GM12878 (cell line): Measurements from ENCODE around the gene RREB1. TPM values are rescaled to one million over a fixed set of nuclear protein-coding genes. Genes with fewer than 3 reads are reported as not detected.

Experiments used
- ATAC-seq: fragments of 200-7000 bp; cut with Tn5 transposase; 3 replicates; pipeline ENCODE4 v1.9.1; 2020; ENCODE audit warnings: mild to moderate bottlenecking, moderate library complexity
- BruUV-seq: library from RNA; stranded (reverse); fragments of 400-500 nt; replicated peaks from 2 replicates; lab custom pipeline; 2021; lab: Mats Ljungman, UMichigan
- CTCF ChIA-PET: fragments of 300-600 bp; sonication (Branson Sonifier 250); formaldehyde crosslinking; extraction: SDS; loops from one replicate; lab custom pipeline; 2021; ENCODE audit warnings: inconsistent platforms; lab: Yijun Ruan, JAX
- POLR2A ChIA-PET: fragments of 350-600 bp; formaldehyde crosslinking; extraction: SDS; loops from one replicate; lab custom pipeline; 2021; ENCODE audit warnings: inconsistent platforms; lab: Charles Lee
- RAD21 ChIA-PET: fragments of 300-600 bp; sonication (Branson Sonifier 250); formaldehyde crosslinking; loops from one replicate; lab custom pipeline; 2023; ENCODE audit warnings: antibody characterized with exemption; ENCODE audit not compliant: unreplicated experiment; lab: Charles Lee
- SMC1A ChIA-PET: fragments of 300-600 bp; sonication (Branson Sonifier 250); formaldehyde crosslinking; loops from one replicate; lab custom pipeline; 2023; ENCODE audit not compliant: unreplicated experiment, uncharacterized antibody; lab: Charles Lee
- DNase-seq: peaks from one replicate; pipeline ENCODE4 v3.0.0-alpha.2; 2011; ENCODE audit warnings: low read depth, low spot score
- FAIRE-seq: peaks from 3 replicates; lab custom pipeline; 2011; peaks lifted over from hg19 to GRCh38; lab: Jason Lieb, UNC
- H2AFZ ChIP-seq: 2 replicates; pipeline ENCODE4 v1.6.0; 2011; ENCODE audit warnings: low read depth, low read length, control low read depth; ENCODE audit not compliant: control insufficient read depth
- H3K27ac ChIP-seq: 2 replicates; pipeline ENCODE4 v1.5.1; 2011; ENCODE audit warnings: control low read depth; ENCODE audit not compliant: control insufficient read depth, insufficient read depth
- H3K27me3 ChIP-seq, 2 experiments: replicated peaks in 1 of 2; 2 replicates each; pipeline versions ENCODE4 v1.6.0 to v1.6.1; 2011; ENCODE audit warnings: low read length in 1 of 2; ENCODE audit not compliant: control insufficient read depth in 2 of 2, insufficient read depth in 2 of 2
- H3K36me3 ChIP-seq, 2 experiments: 2 replicates each; pipeline ENCODE4 v1.5.1; 2011; ENCODE audit warnings: low read length in 1 of 2; ENCODE audit not compliant: control insufficient read depth in 2 of 2, insufficient read depth in 2 of 2
- H3K4me1 ChIP-seq: 2 replicates; pipeline ENCODE4 v1.6.1; 2011; ENCODE audit warnings: mild to moderate bottlenecking, low read length, moderate library complexity, mixed read lengths; ENCODE audit not compliant: control insufficient read depth, insufficient read depth
- H3K4me2 ChIP-seq: 2 replicates; pipeline ENCODE4 v1.6.0; 2011; ENCODE audit warnings: control low read depth; ENCODE audit not compliant: control insufficient read depth, insufficient read depth
- H3K4me3 ChIP-seq: fragments of 200-600 bp; sonication (generic); 2 replicates; pipeline ENCODE4 v1.5.1; 2016
- H3K79me2 ChIP-seq: 2 replicates; pipeline ENCODE4 v1.6.0; 2011; ENCODE audit warnings: low read length; ENCODE audit not compliant: control insufficient read depth, insufficient read depth
- H3K9ac ChIP-seq: 2 replicates; pipeline ENCODE4 v1.8.0; 2011; ENCODE audit warnings: low read length, control low read depth, mixed read lengths; ENCODE audit not compliant: control insufficient read depth, insufficient read depth
- H3K9me3 ChIP-seq: replicated peaks from 3 replicates; pipeline ENCODE4 v1.5.1; 2011; ENCODE audit warnings: mild to moderate bottlenecking, low read length; ENCODE audit not compliant: control insufficient read depth, insufficient read depth
- H4K20me1 ChIP-seq: 2 replicates; pipeline ENCODE4 v1.6.0; 2011; ENCODE audit not compliant: control insufficient read depth, insufficient read depth
- ATF2 ChIP-seq: IDR thresholded peaks from 2 replicates; pipeline ENCODE4 v1.6.1; 2012; ENCODE audit warnings: low read length, inconsistent platforms
- BHLHE40 ChIP-seq, 2 experiments: fragments of 450-650 bp in 1 of 2; IDR thresholded peaks; 2 replicates each; pipeline ENCODE4 v1.6.1; 2011 to 2017; ENCODE audit warnings: low read depth in 2 of 2, borderline replicate concordance in 1 of 2, improper control_type of control experiment in 1 of 2, low read length in 1 of 2, mild to moderate bottlenecking in 1 of 2
- CBX3 ChIP-seq: fragments of 200-600 bp; sonication (generic); IDR thresholded peaks from 2 replicates; pipeline ENCODE4 v1.6.1; 2016; ENCODE audit warnings: low read depth, borderline replicate concordance
- CREM ChIP-seq: IDR thresholded peaks from 2 replicates; pipeline ENCODE4 v1.6.1; 2014; ENCODE audit warnings: antibody characterized with exemption, low read depth
- DPF2 ChIP-seq: fragments of 450-650 bp; IDR thresholded peaks from 2 replicates; pipeline ENCODE4 v1.6.1; 2017; ENCODE audit warnings: mild to moderate bottlenecking
- E2F8 ChIP-seq: fragments of 450-650 bp; IDR thresholded peaks from 2 replicates; pipeline ENCODE4 v1.6.1; 2018; ENCODE audit warnings: mild to moderate bottlenecking, low read depth, moderate library complexity; ENCODE audit not compliant: partially characterized antibody
- FOXM1 ChIP-seq: IDR thresholded peaks from 2 replicates; pipeline ENCODE4 v1.6.1; 2012; ENCODE audit warnings: low read depth, mild to moderate bottlenecking, inconsistent platforms, low read length, moderate library complexity
- MAX ChIP-seq: IDR thresholded peaks from 2 replicates; pipeline ENCODE4 v1.6.1; 2012; ENCODE audit warnings: low read depth, low read length, improper control_type of control experiment
- MLLT1 ChIP-seq: fragments of 450-650 bp; IDR thresholded peaks from 2 replicates; pipeline ENCODE4 v1.6.1; 2016; ENCODE audit warnings: mild to moderate bottlenecking
- MTA3 ChIP-seq: IDR thresholded peaks from 2 replicates; pipeline ENCODE4 v1.6.1; 2012; ENCODE audit warnings: low read length, inconsistent platforms, borderline replicate concordance
- NBN ChIP-seq: fragments of 450-650 bp; IDR thresholded peaks from 2 replicates; pipeline ENCODE4 v1.6.1; 2016
- NFYA ChIP-seq: IDR thresholded peaks from 2 replicates; pipeline ENCODE4 v1.6.1; 2011; ENCODE audit warnings: low read depth, mild to moderate bottlenecking, low read length, improper control_type of control experiment, borderline replicate concordance
- NFYB ChIP-seq: IDR thresholded peaks from 2 replicates; pipeline ENCODE4 v1.6.1; 2011; ENCODE audit warnings: low read depth, mild to moderate bottlenecking, low read length, improper control_type of control experiment, moderate library complexity; ENCODE audit not compliant: insufficient read depth
- RAD21 ChIP-seq: IDR thresholded peaks from 2 replicates; pipeline ENCODE4 v1.6.1; 2011; ENCODE audit warnings: mild to moderate bottlenecking, low read depth, low read length, moderate library complexity; ENCODE audit not compliant: insufficient read depth
- RCOR1 ChIP-seq: conservative IDR thresholded peaks from 2 replicates; pipeline ENCODE4 v1.6.1; 2012; ENCODE audit warnings: low read depth, low read length, improper control_type of control experiment
- SIN3A ChIP-seq: IDR thresholded peaks from 2 replicates; pipeline ENCODE4 v1.6.1; 2012; ENCODE audit warnings: low read depth, low read length, improper control_type of control experiment
- SUZ12 ChIP-seq: fragments of 200-600 bp; sonication (generic); IDR thresholded peaks from one replicate; pipeline ENCODE4 v1.6.1; 2018; ENCODE audit warnings: antibody characterized with exemption, mild to moderate bottlenecking; ENCODE audit not compliant: unreplicated experiment
- WGBS: methylation state at CpG from one replicate; pipeline ENCODE4 v1.1.6; 2016; ENCODE audit warnings: low lambda C conversion rate; ENCODE audit not compliant: insufficient replicate concordance, insufficient coverage; ENCODE audit errors: missing lambda C conversion rate; 5-methylcytosine and 5-hydroxymethylcytosine counted together
- in situ Hi-C: fragments of 300-500 bp; cut with MboI; formaldehyde crosslinking; loops from 9 replicates; pipeline ENCODE4 v1.14.3; 2018; ENCODE audit warnings: mixed read lengths
- intact Hi-C: fragments of 100-400 bp; cut with micrococcal nuclease; formaldehyde crosslinking; loops from one replicate; pipeline ENCODE4 v1.14.2; 2022; ENCODE audit not compliant: unreplicated experiment
- polyA plus RNA-seq, 11 experiments: library from polyadenylated mRNA; depleted of rRNA in 4 of 11; unstranded in 6 of 11; stranded (reverse) in 5 of 11; fragments of >200 nt; fragmentation: Nextera tagmentation in 4 of 11; fragmentation: Illumina TruSeq in 1 of 11; extraction: Ambion mirVana in 4 of 11; extraction: Trizol in 1 of 11; gene quantifications; 1 replicate in 1 of 11; 2 replicates in 10 of 11; pipeline versions ENCODE4 v1.2.1 to v1.2.3, GENCODE V29; 2011 to 2016; ENCODE audit warnings: inconsistent platforms in 2 of 11, missing spikeins in 2 of 11, low read depth in 1 of 11
- total RNA-seq, 4 experiments: library from RNA; depleted of rRNA in 3 of 4; stranded (reverse); fragments of >200 nt in 3 of 4; fragmentation: Illumina TruSeq in 1 of 4; extraction: Trizol in 1 of 4; gene quantifications; 2 replicates each; pipeline versions ENCODE4 v1.2.1 to v1.2.3, GENCODE V29; 2013 to 2021

The RREB1 gene
- total and polyA plus RNA-seq, 10 of the 15 experiments (the other 5 are each of a cell fraction or from before 2014, with no cell fraction given), result 1.9 to 30.3 (median 8.6) TPM

- POLR2A ChIA-PET, result interaction anchor here (0.6 to 1.3 kb wide), 3 partner anchors 12 to 23 kb away, joined by 3 to 7 read pairs (median 3); no protein-coding TSS in a partner anchor
- intact Hi-C loops, result loop anchor here (5.0 kb wide), 1 partner anchor 411 kb away; no protein-coding TSS in a partner anchor
Observed at GRCh38 chr6:7088076-7088742, 19.6 kb upstream of the RREB1 start.

More at GRCh38 chr6:7088076-7088742, 19.6 kb upstream of the RREB1 start:
- ChIA-PET RAD21 (interaction anchor here (1.3 to 4.6 kb wide), 18 partner anchors 12 to 412 kb away, joined by 3 to 28 read pairs (median 10); partner anchors contain the start of gene RREB1), SMC1A (interaction anchor here (1.0 to 3.5 kb wide), 25 partner anchors 8 to 367 kb away, joined by 3 to 40 read pairs (median 7); partner anchors contain the start of gene RREB1), CTCF (interaction anchor here (0.8 to 4.8 kb wide), 11 partner anchors 11 to 300 kb away, joined by 3 to 33 read pairs (median 12); no protein-coding TSS in a partner anchor)
- H3K4me1 ChIP-seq, result peaks cover 18% of the 10 kb centered on the region
- DNase-seq, result no peak
- TF ChIP-seq ATF2, result no peak
- no peak for TF ChIP-seq CBX3
- no peak for TF ChIP-seq NFYA
- no peak for TF ChIP-seq RAD21
- no peak for TF ChIP-seq NFYB
- TF ChIP-seq SUZ12, result no peak
- TF ChIP-seq CREM, result no peak
- no peak for TF ChIP-seq NBN
- no peak for TF ChIP-seq FOXM1
- no peak for TF ChIP-seq DPF2
- TF ChIP-seq RCOR1, result no peak
- no peak for TF ChIP-seq MLLT1
- no peak for TF ChIP-seq E2F8
- TF ChIP-seq MTA3, result no peak
- TF ChIP-seq BHLHE40 (IDR thresholded peaks at IDR 0.05; ENCODE audit: borderline replicate concordance in 1 of 2, low read depth in 2 of 2, low read length in 1 of 2), result no peak
- no peak for TF ChIP-seq MAX
- TF ChIP-seq SIN3A, result no peak
- no peak for FAIRE-seq
- 0% methylated on average over 2 of the region's 2 CpGs for WGBS
- H3K4me2 ChIP-seq, result peak overlapping the region; percentile 91
- H3K9me3 ChIP-seq, result no peaks in the 10 kb centered on the region
- H3K27ac ChIP-seq, result no peak overlapping the region
- H3K79me2 ChIP-seq, result no peaks in the 10 kb centered on the region
- no peaks in the 10 kb centered on the region for H4K20me1 ChIP-seq
- no TSS peak for BruUV-seq
- in situ Hi-C loops, result no loop called here
- H3K36me3 ChIP-seq, result no peaks in the 10 kb centered on the region
- H2AFZ ChIP-seq, result peak overlapping the region; percentile 45
- H3K9ac ChIP-seq, result 0 out of 2 replicates have a peak overlapping the region, but pooled peaks have one; percentile 19
- H3K4me3 ChIP-seq, result peak overlapping the region; percentile 48; the same call in 1 of the 2 replicates
- 0 out of 3 replicates have a peak, but pooled peaks have one; percentile 3 for ATAC-seq
- H3K27me3 ChIP-seq, result no peaks in the 10 kb centered on the region
